Body of pancreas (tissue), 4 donors: ENCODE measurements around the gene EMILIN2. TPM values are rescaled to one million over a fixed set of nuclear protein-coding genes. Genes with fewer than 3 reads are reported as not detected.

Experiments used
- ATAC-seq: fragments of 150-250 bp; one replicate; pipeline ENCODE4 v1.9.1; 2016
- DNase-seq, 4 donors: peaks; one replicate each; pipeline ENCODE4 v3.0.0-alpha.2; 2019
- H3K27ac ChIP-seq, 4 donors: fragments of 200-600 bp; sonication (generic); 1 replicate in 3 of 4; 2 replicates in 1 of 4; pipeline versions ENCODE4 v1.5.1 to v1.6.1; 2016 to 2019; ENCODE audit warnings: mild to moderate bottlenecking in 1 of 4, mixed read lengths in 1 of 4, moderate library complexity in 1 of 4
- H3K27me3 ChIP-seq, 2 donors: fragments of 200-600 bp; sonication (generic); one replicate each; pipeline ENCODE4 v1.6.0; 2016; ENCODE audit warnings: mild to moderate bottlenecking in 1 of 2
- H3K36me3 ChIP-seq, 2 donors: fragments of 200-600 bp; sonication (generic); replicated peaks in 1 of 2; 2 replicates each; pipeline ENCODE4 v1.5.1; 2016; ENCODE audit warnings: low read depth in 2 of 2; ENCODE audit not compliant: insufficient read depth in 1 of 2
- H3K4me1 ChIP-seq: fragments of 200-600 bp; sonication (generic); one replicate; pipeline ENCODE4 v1.6.0; 2016
- H3K4me3 ChIP-seq, 2 donors: fragments of 200-600 bp; sonication (generic); 1 replicate in 1 of 2; 2 replicates in 1 of 2; pipeline ENCODE4 v1.5.1; 2016 to 2019
- H3K9me3 ChIP-seq, 3 donors: fragments of 200-600 bp; sonication (generic); 1 replicate in 2 of 3; 2 replicates in 1 of 3; pipeline ENCODE4 v1.5.1; 2016
- POLR2A ChIP-seq, 3 donors: fragments of 450-650 bp; IDR thresholded peaks; one replicate each; pipeline ENCODE4 v1.6.1; 2016; ENCODE audit warnings: antibody characterized with exemption in 3 of 3, mild to moderate bottlenecking in 2 of 3
- WGBS, 2 donors: methylation state at CpG; one replicate each; pipeline ENCODE4 v1.1.5; 2017; 5-methylcytosine and 5-hydroxymethylcytosine counted together
- intact Hi-C: fragments of 100-400 bp; cut with DNase I; formaldehyde crosslinking; loops from one replicate; pipeline ENCODE4 v1.15.1; 2023
- total RNA-seq, 2 donors: library from RNA; depleted of rRNA; stranded (reverse); fragments of >200 nt; gene quantifications; one replicate each; pipeline ENCODE4 v1.1.0, GENCODE V29; 2016
- TF ChIP-seq, protein P1 (sequence below), 7 experiments: fragments of 450-650 bp in 4 of 7; fragments of 200-600 bp in 3 of 7; sonication (generic) in 3 of 7; IDR thresholded peaks; one replicate each; pipeline ENCODE4 v1.5.1; 2016 to 2019; ENCODE audit warnings: antibody characterized with exemption in 7 of 7

The EMILIN2 gene
- total RNA-seq, 2 donors from 2014 or later = 2.0 to 3.1 TPM

DNA sequence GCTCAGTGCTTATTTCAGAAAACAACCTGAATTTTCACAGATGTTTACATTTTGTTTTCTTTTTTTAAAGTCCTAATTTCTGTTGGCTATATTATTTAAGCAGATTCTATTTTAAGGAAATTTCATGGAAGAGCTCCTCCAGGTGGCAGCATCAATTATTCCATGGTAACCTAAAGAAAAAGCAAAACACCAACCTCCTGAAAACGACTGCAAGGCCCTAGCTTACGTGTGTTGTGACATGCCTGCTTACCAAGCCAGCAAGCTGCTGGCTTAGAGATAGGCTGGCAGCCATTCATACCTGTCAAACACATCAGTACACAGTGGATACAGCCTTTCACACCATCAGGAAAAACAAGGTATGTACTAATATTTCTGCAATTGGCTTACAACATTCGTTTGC is 101.2 kb downstream of the EMILIN2 start:
- Histone ChIP-seq H3K27ac (peak overlapping the region in 3 of 4 donors; percentile 32 to 57 (median 35)), H3K4me1 (peaks cover 10% of the 10 kb centered on the region), H3K4me3 (no peak overlapping the region), H3K36me3 (peaks cover 9 to 12% of the 10 kb centered on the region in 2 donors), H3K27me3 (no peaks in the 10 kb centered on the region), H3K9me3 (no peaks in the 10 kb centered on the region)
- TF ChIP-seq, protein P1, sequence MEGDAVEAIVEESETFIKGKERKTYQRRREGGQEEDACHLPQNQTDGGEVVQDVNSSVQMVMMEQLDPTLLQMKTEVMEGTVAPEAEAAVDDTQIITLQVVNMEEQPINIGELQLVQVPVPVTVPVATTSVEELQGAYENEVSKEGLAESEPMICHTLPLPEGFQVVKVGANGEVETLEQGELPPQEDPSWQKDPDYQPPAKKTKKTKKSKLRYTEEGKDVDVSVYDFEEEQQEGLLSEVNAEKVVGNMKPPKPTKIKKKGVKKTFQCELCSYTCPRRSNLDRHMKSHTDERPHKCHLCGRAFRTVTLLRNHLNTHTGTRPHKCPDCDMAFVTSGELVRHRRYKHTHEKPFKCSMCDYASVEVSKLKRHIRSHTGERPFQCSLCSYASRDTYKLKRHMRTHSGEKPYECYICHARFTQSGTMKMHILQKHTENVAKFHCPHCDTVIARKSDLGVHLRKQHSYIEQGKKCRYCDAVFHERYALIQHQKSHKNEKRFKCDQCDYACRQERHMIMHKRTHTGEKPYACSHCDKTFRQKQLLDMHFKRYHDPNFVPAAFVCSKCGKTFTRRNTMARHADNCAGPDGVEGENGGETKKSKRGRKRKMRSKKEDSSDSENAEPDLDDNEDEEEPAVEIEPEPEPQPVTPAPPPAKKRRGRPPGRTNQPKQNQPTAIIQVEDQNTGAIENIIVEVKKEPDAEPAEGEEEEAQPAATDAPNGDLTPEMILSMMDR (IDR thresholded peaks at IDR 0.05) = peak in 5 of 7 experiments; percentile 32 to 54 (median 50)
- no peak for TF ChIP-seq POLR2A (IDR thresholded peaks at IDR 0.05)
- DNase-seq = peak; percentile 72 to 91 (median 81)
- WGBS, 2 donors = 6% methylated on average over 3 of the region's 3 CpGs
- peak; percentile 100 for ATAC-seq
- intact Hi-C loops = no loop called here

DNA sequence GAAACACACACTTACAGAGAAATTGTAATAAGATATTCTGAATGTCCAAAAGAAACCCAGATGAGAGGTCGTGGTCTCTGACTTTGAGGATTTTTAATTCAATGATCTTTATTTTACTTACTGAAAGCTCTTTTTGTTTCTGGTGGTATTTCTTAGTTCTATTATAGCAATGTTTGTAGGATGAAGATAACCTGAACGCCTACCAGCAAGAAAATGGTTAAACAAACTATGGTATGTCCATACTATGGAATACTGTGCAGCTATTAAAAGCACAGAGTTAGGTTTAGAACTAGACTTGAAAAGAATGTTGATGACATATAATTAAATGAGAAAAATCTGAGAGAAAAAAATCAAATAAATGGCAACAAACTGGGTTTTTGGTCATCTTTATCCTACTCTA is 105.8 kb downstream of the EMILIN2 start:
- TF ChIP-seq POLR2A (IDR thresholded peaks at IDR 0.05) = no peak
- TF ChIP-seq, protein P1 (IDR thresholded peaks at IDR 0.05) = no peak
- H3K9me3 ChIP-seq = no peaks in the 10 kb centered on the region
- no peaks in the 10 kb centered on the region for H3K27me3 ChIP-seq
- no peak overlapping the region for H3K27ac ChIP-seq
- DNase-seq (no peak), ATAC-seq (no peak)
- WGBS, 2 donors = 62 to 69% methylated on average over 2 of the region's 2 CpGs
- intact Hi-C loops = no loop called here
- no peak overlapping the region for H3K4me3 ChIP-seq
- peaks cover 11 to 15% of the 10 kb centered on the region in 2 donors for H3K36me3 ChIP-seq
- peaks cover 10% of the 10 kb centered on the region for H3K4me1 ChIP-seq

GRCh38 chr18:2953935-2954653 is 107.3 kb downstream of the EMILIN2 start:
- Histone ChIP-seq H3K27me3 (no peaks in the 10 kb centered on the region), H3K4me1 (peaks cover 5% of the 10 kb centered on the region), H3K4me3 (no peak overlapping the region), H3K27ac (no peak overlapping the region), H3K9me3 (no peaks in the 10 kb centered on the region), H3K36me3 (peaks cover 11 to 15% of the 10 kb centered on the region in 2 donors)
- TF ChIP-seq, protein P1 (IDR thresholded peaks at IDR 0.05) = no peak
- no peak for TF ChIP-seq POLR2A (IDR thresholded peaks at IDR 0.05)
- WGBS, 2 donors = 71 to 83% methylated on average over 6 of the region's 6 CpGs
- ATAC-seq (no peak), DNase-seq (no peak)
- intact Hi-C loops = no loop called here

- Histone ChIP-seq H3K4me1 (peaks cover 10% of the 10 kb centered on the region), H3K27ac (no peak overlapping the region), H3K27me3 (no peaks in the 10 kb centered on the region), H3K36me3 (peaks cover 11 to 14% of the 10 kb centered on the region in 2 donors), H3K4me3 (no peak overlapping the region), H3K9me3 (no peaks in the 10 kb centered on the region)
- no peak for DNase-seq
- TF ChIP-seq, protein P1 (IDR thresholded peaks at IDR 0.05) = no peak
- no peak for TF ChIP-seq POLR2A (IDR thresholded peaks at IDR 0.05)
- WGBS, 2 donors = 90 to 94% methylated on average over 12 of the region's 12 CpGs
- intact Hi-C loops = no loop called here
- no peak for ATAC-seq
Measured at GRCh38 chr18:2954869-2955645, 108.3 kb downstream of the EMILIN2 start.
